Upper lobe of left lung (tissue), 6 donors: ENCODE measurements around the gene B3GLCT. TPM values are rescaled to one million over a fixed set of nuclear protein-coding genes. Genes with fewer than 3 reads are reported as not detected.
A peak's percentile ranks its signal among the peaks of the same experiment; 100 is the strongest.

Source experiments
- ATAC-seq, 2 donors: fragments of 200-7000 bp; cut with Tn5 transposase; one replicate each; pipeline ENCODE4 v1.9.1; 2022; ENCODE audit warnings: mild to moderate bottlenecking in 2 of 2, moderate library complexity in 2 of 2; ENCODE audit not compliant: low FRiP score in 2 of 2
- DNase-seq, 2 donors: peaks; one replicate each; pipeline ENCODE4 v3.0.0-alpha.2; 2019 to 2020
- H3K27ac ChIP-seq, 4 donors: fragments of 200-600 bp; sonication (generic); one replicate each; pipeline ENCODE4 v1.5.1; 2016 to 2019
- H3K27me3 ChIP-seq, 4 donors: fragments of 200-600 bp; sonication (generic); one replicate each; pipeline ENCODE4 v1.5.1; 2017 to 2019
- H3K36me3 ChIP-seq, 4 donors: fragments of 200-600 bp; sonication (generic); one replicate each; pipeline ENCODE4 v1.5.1; 2016 to 2019
- H3K4me1 ChIP-seq, 4 donors: fragments of 200-600 bp; sonication (generic); one replicate each; pipeline ENCODE4 v1.5.1; 2018 to 2019
- H3K4me3 ChIP-seq, 4 donors: fragments of 200-600 bp; sonication (generic); one replicate each; pipeline ENCODE4 v1.5.1; 2017 to 2019; ENCODE audit warnings: mild to moderate bottlenecking in 2 of 4, moderate library complexity in 1 of 4
- H3K9me3 ChIP-seq, 4 donors: fragments of 200-600 bp; sonication (generic); one replicate each; pipeline ENCODE4 v1.5.1; 2018 to 2019
- CTCF ChIP-seq, 6 experiments: fragments of 450-650 bp in 4 of 6; fragments of 200-600 bp in 2 of 6; sonication (generic) in 2 of 6; IDR thresholded peaks; one replicate each; pipeline ENCODE4 v1.5.1; 2016 to 2019; ENCODE audit warnings: antibody characterized with exemption in 6 of 6
- EP300 ChIP-seq, 4 donors: sonication (generic); formaldehyde crosslinking; IDR thresholded peaks; one replicate each; pipeline ENCODE4 v1.5.1; 2017; ENCODE audit warnings: antibody characterized with exemption in 4 of 4, control low read depth in 2 of 4
- POLR2A ChIP-seq, 4 donors: fragments of 450-650 bp; IDR thresholded peaks; one replicate each; pipeline ENCODE4 v1.5.1; 2016 to 2017; ENCODE audit warnings: antibody characterized with exemption in 4 of 4, mild to moderate bottlenecking in 2 of 4
- POLR2AphosphoS5 ChIP-seq, 2 donors: sonication (generic); formaldehyde crosslinking; IDR thresholded peaks; one replicate each; pipeline ENCODE4 v1.5.1; 2017; ENCODE audit warnings: antibody characterized with exemption in 2 of 2
- WGBS, 2 donors: methylation state at CpG; one replicate each; pipeline ENCODE4 v1.1.5; 2017 to 2018; 5-methylcytosine and 5-hydroxymethylcytosine counted together
- total RNA-seq, 6 donors: library from RNA; depleted of rRNA in 4 of 6; stranded (reverse); fragments of >200 nt in 4 of 6; gene quantifications; one replicate each; pipeline versions ENCODE4 v1.1.0 to v1.2.1, GENCODE V29; 2016 to 2021
- donor health status: DM: no; HTN: no; CAD: no; lungs with moderate emphysema.
- donor health status: DM: no; HTN: yes; CAD: no; lungs with severe emphysema.

The B3GLCT gene
- total RNA-seq, 6 donors from 2014 or later: 1.0 to 8.2 (median 5.2) TPM

DNA sequence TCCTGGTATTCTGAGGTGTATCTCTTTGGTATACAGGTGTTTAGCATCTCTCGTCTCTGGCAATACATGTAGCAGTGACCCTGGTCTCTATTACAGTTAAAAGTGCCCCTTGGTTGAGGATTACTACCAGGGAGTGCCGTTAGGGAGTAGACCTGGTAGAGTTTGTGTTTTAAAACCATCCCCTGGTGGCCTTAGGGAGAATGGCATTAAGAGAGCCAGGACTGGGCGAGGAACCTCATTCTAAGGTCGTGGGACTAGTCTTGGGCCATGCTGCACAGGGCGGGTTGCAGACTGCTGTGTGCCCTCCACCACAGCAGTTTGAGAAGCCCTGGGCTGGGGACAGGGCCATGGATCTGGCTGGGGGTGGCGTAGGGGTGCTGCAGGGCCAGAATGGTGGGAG is 35.0 kb downstream of the B3GLCT start:
- H3K36me3 ChIP-seq: no peaks in the 10 kb centered on the region
- DNase-seq: no peak
- no peaks in the 10 kb centered on the region for H3K9me3 ChIP-seq
- 87 to 93% methylated on average over 5 to 6 of the region's 6 CpGs for WGBS, 2 donors
- no peak overlapping the region for H3K4me3 ChIP-seq
- H3K27me3 ChIP-seq: no peaks in the 10 kb centered on the region
- no peaks in the 10 kb centered on the region for H3K4me1 ChIP-seq
- TF ChIP-seq CTCF (IDR thresholded peaks at IDR 0.05): peak in 1 of 6 experiments; percentile 12
- no peak for TF ChIP-seq EP300 (IDR thresholded peaks at IDR 0.05)
- no peak overlapping the region for H3K27ac ChIP-seq
- ATAC-seq: peak; percentile 12 to 45

- TF ChIP-seq EP300 (IDR thresholded peaks at IDR 0.05) (no peak), CTCF (IDR thresholded peaks at IDR 0.05) (peak in 5 of 6 experiments; percentile 33 to 64 (median 60)), POLR2AphosphoS5 (IDR thresholded peaks at IDR 0.05) (no peak), POLR2A (IDR thresholded peaks at IDR 0.05) (no peak)
- WGBS, 2 donors: 61 to 64% methylated on average over 3 of the region's 3 CpGs
Observed at GRCh38 chr13:31236211-31236786, 36.5 kb downstream of the B3GLCT start.

DNA sequence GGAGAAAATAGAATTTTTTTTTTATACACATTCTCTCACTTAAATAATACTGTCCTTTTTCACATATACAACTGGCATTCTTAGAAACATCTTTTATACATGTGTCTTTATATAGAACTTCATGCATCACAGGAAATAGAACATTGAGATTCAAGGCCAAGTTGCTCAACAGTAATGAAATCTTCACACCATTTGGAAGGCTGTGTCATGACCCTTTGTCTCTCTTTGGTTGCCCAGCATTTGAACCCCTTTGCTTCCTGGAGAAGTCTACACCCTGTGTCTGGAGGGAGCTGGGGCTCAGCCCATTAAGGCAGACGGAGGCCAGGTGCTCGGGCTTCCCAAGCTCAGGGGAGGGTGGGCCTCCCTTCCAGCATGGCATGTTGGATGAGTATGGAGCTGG is 41.1 kb downstream of the B3GLCT start:
- H3K9me3 ChIP-seq: no peaks in the 10 kb centered on the region
- DNase-seq (peak in 1 of 2 donors; percentile 25), ATAC-seq (peak in 1 of 2 donors; percentile 34)
- no peaks in the 10 kb centered on the region for H3K36me3 ChIP-seq
- no peaks in the 10 kb centered on the region for H3K27me3 ChIP-seq
- TF ChIP-seq POLR2AphosphoS5 (IDR thresholded peaks at IDR 0.05): no peak
- TF ChIP-seq CTCF (IDR thresholded peaks at IDR 0.05): no peak
- TF ChIP-seq POLR2A (IDR thresholded peaks at IDR 0.05): no peak
- TF ChIP-seq EP300 (IDR thresholded peaks at IDR 0.05): no peak
- H3K27ac ChIP-seq: no peak overlapping the region
- no peak overlapping the region for H3K4me3 ChIP-seq
- H3K4me1 ChIP-seq: no peaks in the 10 kb centered on the region
- 83 to 100% methylated on average over 1 to 2 of the region's 2 CpGs for WGBS, 2 donors

More at GRCh38 chr13:31236211-31236786, 36.5 kb downstream of the B3GLCT start:
- ATAC-seq (no peak), DNase-seq (no peak)
- H3K36me3 ChIP-seq: no peaks in the 10 kb centered on the region
- no peaks in the 10 kb centered on the region for H3K4me1 ChIP-seq
- no peaks in the 10 kb centered on the region for H3K9me3 ChIP-seq
- no peak overlapping the region for H3K27ac ChIP-seq
- no peaks in the 10 kb centered on the region for H3K27me3 ChIP-seq
- H3K4me3 ChIP-seq: no peak overlapping the region

- DNase-seq: no peak
- no peak overlapping the region for H3K4me3 ChIP-seq
- ATAC-seq: no peak
- no peaks in the 10 kb centered on the region for H3K9me3 ChIP-seq
- no peaks in the 10 kb centered on the region for H3K27me3 ChIP-seq
- H3K36me3 ChIP-seq: no peaks in the 10 kb centered on the region
- WGBS, 2 donors: 79 to 81% methylated on average over 2 of the region's 2 CpGs
- no peak overlapping the region for H3K27ac ChIP-seq
- H3K4me1 ChIP-seq: no peaks in the 10 kb centered on the region
- no peak for TF ChIP-seq POLR2AphosphoS5 (IDR thresholded peaks at IDR 0.05)
- TF ChIP-seq POLR2A (IDR thresholded peaks at IDR 0.05): no peak
- no peak for TF ChIP-seq CTCF (IDR thresholded peaks at IDR 0.05)
- TF ChIP-seq EP300 (IDR thresholded peaks at IDR 0.05): no peak
Observed at GRCh38 chr13:31242367-31242766, 42.6 kb downstream of the B3GLCT start.

GRCh38 chr13:31242916-31243315 is 43.1 kb downstream of the B3GLCT start:
- Histone ChIP-seq H3K27ac (no peak overlapping the region), H3K4me1 (no peaks in the 10 kb centered on the region), H3K9me3 (no peaks in the 10 kb centered on the region), H3K27me3 (no peaks in the 10 kb centered on the region), H3K4me3 (no peak overlapping the region), H3K36me3 (peaks cover 0 to 3% (median 0%) of the 10 kb centered on the region in 4 donors)
- WGBS, 2 donors: 77 to 85% methylated on average over 1 of the region's 1 CpG
- TF ChIP-seq EP300 (IDR thresholded peaks at IDR 0.05) (no peak), CTCF (IDR thresholded peaks at IDR 0.05) (no peak), POLR2A (IDR thresholded peaks at IDR 0.05) (no peak)
- no peak for DNase-seq
- ATAC-seq: no peak
